NCI-H2227 treated with DMSO at 0.1 percent for 48 hours (cell line): Measurements from ENCODE around the gene ZNF205.
"Not testable (repeated sequence)": the region's sequence is repeated elsewhere in the genome, so short reads cannot be mapped to it uniquely, and the experiment has no call there.

Experiments
- DNase-seq: peaks from one replicate; lab custom pipeline; 2025; lab: John Stamatoyannopoulos, UW

Gene ZNF205

DNA sequence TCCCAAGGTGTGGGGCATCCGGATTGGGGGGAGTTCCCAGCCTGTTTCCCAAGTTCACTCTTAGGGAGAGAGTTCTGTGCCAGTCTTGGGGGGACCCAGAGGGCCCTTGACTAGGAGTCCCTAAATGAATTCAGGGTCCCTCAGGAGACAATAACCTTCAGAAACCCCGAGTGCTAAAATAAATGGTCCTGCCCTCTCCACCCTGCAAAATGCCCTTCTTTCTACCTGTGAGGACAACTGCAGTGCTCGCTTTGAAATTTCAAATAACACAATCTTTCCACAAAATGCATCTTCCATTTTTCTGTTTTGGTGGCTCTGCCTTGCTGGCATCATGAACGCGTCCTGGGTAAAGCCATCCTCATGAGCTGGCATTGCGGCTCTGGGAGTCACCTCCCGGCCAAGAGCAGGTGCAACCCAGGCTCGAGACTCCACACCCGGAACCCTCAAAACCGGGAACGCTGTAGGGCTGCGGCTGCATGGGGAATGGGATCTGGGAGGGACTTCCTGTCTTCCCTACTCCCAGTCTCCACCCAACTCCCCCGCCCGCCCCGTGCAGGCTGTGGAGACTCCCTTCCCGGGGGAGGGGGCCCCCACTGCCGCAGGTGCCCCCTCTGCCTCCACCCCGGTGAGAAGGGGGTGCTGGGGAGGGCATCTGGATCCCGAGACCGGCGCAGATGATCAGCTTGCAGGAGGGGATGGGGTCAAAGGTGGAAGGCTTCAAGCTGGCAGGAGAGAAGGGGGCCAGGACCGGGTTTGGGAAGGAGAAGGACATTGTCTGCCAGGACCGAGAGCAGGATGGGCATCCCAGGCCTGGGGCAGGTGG, at the start of gene ZNF205:
Gene ZNF205 (plus strand): TSS at position 529 of the 823 bp plus-strand sequence. CDS start 845 bp downstream, outside the sequence.
- peak; percentile 60 for DNase-seq

DNA sequence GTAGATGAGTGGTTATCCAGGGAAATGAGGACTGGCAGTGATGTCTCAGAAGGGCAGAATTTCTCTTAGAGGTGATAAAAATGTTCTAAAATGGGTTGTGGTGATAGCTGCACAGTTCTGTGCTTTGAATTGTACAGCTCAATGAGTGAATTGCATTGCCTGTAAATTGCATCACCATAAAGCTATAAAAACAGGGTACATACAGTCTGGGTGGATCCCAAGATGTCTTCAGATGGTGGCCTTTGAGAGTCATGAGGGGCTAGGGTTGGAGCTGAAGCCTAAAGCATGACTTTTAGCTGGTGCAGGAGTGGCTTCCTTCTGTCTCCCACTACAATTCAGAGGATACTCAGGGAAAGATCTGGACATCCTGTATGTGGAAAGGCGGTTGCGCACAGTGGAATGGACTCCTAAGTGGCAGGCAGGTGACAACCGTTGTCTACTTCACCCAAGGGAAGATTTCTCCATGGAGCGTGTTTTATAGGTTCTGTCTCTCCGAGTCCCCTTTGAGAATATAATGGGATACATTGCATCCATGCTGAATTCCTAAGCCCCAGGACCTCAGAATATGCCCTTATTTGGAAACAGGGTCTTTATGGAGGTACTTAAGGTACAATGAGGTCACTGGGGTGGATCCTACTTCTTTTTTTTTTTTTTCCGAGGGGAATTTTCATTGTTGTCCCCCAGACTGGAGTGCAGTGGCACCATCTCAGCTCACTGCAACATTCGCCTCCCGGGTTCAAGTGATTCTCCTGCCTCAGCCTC, 48.6 kb upstream of the ZNF205 start:
- no peak for DNase-seq

DNA sequence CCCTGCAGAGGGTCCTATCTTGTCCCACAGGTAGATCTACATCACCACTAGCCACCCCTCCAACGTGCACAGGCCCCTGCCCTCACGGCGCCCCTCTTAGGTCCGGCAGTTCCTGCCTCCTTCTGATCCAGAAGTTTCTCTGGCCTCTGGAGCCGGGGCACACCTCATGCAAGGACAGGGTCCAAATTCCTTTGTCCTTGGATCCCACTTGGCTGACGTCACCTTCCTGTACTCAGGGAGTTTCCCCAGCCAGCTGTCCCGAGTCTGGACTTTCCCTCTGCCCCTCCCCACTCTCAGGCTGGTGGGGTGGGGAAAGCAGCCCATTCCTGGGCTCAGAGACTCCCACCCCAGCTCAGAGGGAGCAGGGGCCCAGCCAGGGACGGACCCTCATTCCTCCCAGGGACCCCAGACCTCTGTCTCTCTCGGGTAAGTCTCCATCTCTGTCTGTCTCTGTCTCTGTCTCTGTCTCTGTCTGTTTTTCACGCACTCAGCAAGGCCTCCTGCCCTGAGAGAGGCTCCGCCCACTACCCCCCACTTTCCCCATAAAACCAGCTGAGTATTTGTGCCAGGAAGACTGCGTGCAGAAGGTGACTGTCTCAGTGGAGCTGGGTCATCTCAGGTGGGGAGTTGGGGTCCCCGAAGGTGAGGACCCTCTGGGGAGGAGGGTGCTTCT, 47.2 kb upstream of the ZNF205 start, which contains the start of gene IL32:
Gene IL32 (plus strand): TSS at position 572 of the 673 bp plus-strand sequence. CDS start 172 bp downstream, outside the sequence.
- DNase-seq: no peak

DNA sequence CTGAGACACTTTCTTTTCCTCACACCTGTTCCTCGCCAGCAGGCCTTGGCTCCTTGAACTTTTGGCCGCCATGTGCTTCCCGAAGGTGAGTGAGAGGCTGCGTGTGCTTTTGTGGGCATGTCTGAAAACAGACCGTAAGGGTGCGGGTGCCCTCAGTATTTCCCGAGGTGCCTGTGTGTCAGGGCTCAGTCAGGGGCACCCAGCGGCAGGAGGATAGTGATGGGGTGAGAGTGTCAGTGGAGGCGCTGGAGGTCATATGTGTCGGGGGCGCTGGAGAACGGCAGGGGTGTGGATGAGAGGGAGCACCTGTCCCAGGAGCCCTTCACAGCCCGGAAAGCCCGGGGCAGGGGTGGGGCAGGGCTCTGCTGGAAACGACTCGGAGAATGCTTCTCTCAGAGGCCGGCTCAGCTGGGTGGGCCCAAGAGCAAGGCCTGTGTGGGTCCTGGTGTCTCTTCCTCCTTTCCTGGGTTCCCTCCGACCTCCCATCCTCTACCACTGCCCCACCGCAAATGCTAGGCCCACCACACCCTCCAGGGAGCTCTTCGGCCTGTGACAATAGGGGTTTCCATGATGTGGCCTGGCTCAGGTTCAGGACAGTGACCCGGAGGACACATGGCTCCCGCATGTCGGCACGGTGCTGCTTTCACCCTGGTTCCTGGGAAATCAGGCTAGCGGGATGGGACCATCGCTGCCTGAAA, 46.5 kb upstream of the ZNF205 start:
- no peak for DNase-seq

DNA sequence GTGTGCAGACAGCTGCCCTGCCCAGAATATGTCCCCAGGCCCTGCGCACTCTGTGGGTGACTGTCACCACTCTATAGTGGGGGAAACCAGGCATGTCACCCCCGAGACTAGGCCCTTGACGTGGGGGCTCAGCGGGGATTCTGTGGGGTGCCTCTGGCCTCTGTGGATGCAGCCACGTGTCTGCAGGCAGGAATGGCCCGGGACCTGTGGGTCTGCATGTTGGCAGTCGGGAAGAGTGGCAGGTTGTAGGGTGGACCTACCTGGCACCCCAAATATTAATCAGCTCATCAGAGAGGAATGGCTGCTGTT, 46.0 kb upstream of the ZNF205 start:
- no peak for DNase-seq

DNA sequence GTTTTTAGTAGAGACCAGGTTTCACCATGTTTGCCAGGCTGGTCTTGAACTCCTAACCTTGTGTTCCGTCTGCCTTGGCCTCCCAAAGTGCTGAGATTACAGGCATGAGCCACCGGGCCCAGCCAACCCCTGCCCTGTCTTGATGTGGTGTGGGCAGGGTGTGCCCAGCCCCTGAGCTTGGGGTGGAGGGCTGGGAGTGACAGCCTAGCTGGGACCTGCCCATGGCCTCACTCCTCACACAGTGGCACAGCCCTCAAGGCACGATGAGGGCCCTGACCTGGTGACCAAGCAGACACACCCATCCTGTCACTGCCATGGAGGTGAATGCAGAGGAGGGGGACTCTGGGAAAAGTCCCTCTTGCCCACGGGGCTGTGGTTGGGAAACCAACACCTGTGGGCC, 43.9 kb upstream of the ZNF205 start:
- DNase-seq: no peak

DNA sequence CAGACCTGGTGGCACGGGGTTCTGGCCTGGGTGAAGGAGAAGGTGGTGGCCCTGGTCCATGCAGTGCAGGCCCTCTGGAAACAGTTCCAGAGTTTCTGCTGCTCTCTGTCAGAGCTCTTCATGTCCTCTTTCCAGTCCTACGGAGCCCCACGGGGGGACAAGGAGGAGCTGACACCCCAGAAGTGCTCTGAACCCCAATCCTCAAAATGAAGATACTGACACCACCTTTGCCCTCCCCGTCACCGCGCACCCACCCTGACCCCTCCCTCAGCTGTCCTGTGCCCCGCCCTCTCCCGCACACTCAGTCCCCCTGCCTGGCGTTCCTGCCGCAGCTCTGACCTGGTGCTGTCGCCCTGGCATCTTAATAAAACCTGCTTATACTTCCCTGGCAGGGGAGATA, 43.2 kb upstream of the ZNF205 start:
- DNase-seq: not testable (repeated sequence)

DNA sequence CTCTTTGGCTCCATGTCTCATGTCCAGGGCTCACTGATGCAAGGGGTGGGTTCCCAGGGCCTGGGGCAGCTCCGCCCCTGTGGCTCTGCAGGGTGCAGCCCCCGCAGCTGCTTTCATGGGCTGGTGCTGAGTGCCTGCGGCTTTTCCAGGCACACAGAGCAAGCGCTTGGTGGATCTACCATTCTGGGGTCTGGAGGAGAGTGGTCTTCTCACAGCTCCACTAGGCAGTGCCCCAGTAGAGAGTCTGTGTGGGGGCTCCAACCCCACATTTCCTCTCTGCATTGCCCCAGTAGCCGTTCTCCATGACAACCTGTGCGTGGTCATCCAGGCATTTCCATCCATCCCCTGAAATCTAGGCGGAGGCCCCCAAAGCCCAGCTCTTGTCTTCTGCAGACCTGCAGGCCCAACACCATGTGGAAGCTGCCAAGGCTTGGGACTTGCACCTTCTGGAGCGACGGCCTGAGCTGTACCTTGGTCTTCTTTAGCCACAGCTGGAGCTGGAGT, 41.7 kb upstream of the ZNF205 start:
- no peak for DNase-seq

DNA sequence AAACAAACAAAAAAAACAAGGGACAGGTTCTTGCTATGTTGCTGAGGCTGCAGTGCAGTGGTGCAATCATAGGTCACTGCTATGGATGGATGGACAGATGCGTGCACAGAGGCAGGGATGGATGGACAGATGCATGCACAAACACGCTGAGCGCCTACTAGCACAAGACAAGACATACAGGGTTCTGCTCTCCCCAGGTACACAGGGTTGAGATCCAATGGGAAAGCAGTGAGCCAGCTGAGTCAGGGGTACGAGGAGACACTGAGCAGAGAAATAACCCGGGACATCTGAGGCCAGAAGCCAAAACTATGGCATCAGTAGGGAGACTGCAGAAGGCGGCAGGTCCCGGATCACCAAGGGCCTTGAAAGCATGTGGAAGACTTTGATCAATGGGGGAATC, 40.7 kb upstream of the ZNF205 start:
- no peak for DNase-seq

DNA sequence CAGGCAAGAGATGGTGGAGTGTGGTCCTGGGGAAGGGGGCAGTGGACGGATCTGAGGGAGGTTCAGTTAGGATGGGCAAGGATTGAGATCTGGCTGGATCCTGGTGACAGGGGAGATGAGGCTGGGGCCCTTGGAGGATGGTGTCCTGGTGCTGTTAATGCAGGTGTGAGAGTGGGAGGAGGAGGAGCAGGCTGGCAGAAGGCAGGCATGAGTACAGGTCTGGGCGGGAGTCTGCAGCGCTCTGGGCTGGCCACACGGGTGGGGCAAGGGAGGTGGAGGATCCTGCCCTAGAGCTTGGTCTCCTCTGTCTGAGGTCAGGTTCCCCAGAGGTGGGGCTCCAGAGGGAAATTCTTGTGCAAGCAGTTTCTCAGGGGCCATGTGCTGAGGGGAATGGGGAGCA, 40.2 kb upstream of the ZNF205 start:
- DNase-seq: not testable (repeated sequence)

DNA sequence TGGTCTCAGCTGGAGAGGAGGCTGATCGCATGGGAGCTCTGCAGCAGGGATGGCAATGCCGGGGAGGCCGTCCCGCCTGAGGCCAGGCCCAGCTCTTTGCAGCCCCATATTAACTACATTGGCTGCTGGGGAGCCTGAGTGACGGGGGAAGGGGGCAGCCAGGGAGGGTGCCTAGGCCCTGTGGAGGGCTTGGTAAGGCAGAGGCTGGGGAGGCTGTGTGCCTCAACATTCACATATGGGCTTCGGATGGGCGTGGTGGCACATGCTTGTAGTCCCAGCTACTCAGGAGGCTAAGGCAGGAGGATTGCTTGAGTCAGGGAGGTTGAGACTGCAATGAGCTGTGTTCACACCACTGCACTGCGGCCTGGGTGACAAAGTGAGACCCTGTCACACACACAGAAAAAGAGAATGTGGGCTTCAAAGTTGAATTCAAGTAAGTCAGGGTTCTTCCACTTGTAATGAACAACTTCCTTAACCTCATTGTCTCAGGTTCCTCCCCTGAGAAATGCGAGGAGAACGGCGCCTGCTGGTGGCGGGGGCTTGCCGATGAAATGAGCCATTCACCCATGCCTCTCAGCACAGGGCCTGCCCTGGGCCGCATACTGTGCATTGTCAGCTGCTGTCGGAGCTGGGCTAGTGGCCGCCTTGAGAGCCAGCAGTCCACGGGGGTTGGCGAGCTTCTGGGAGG, 39.7 kb upstream of the ZNF205 start:
- DNase-seq: not testable (repeated sequence)

DNA sequence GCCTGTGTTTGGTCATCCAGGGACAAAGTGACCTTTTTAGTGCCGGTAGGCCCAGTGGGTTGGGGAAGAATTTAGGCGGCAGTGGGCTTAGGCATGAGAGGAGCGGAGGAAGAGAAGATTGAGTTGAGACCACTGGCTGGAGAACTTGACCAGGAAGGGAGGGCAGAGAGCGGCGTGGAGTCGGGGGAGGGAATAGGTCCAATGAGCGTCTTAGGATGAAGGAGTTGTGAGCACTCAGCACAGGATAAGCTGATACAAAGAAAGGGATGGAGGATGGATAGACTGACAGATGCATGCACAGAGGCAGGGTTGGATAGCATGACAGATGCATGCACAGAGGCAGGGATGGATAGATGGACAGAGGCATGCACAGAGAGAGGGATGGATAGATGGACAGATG, 38.9 kb upstream of the ZNF205 start:
- DNase-seq: no peak

DNA sequence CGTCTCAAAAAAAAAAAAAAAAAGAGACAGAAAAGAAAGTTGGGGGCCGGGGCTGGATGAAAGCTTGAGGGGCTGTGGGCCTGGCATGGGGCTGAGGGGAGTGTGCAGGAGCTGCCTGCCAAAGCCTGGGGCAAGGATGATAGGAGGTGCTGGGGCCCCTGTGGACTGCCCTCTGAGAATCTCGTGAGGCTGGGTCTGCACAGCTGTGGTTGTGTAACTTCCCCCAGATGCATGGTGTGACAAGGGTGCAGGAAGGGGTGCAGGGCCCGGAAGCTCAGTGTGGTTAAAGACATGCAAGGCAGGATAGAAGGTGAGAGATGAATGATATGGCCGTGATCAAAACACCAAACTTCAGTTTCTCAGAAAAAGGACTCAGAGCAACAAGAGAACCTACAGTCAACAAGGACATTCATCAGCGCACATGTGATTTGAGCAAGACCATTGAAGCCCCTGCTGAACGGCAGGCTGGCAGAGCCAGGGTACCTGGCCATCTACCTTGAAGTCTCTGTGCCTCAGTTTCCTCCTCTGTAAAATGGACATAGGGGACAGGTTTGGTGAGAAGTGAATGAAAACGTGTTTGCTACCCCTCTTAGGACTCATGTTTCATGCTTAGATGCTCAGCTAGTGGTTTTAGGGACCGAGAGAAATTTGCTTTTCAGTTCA, 37.4 kb upstream of the ZNF205 start:
- DNase-seq: no peak

DNA sequence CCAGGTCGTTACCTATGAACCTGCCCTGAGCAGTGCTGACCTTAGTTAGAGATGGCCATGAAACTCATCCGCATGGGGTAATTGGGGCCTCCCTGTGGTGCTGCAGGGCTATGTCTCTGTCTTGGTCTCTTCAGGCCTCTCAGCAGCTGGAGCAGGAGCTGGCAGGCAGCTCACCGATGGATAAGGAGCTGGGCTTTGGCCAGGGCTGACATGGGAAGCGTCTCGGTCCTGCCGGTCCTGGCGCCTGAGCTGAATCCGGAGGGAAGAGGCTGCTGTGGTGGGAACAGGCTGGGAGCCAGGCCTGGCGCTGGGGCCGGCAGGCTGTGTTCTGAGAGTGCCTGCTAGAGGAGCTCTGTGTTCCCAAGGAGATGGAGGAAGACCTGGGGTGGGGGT, 36.9 kb upstream of the ZNF205 start:
- no peak for DNase-seq

DNA sequence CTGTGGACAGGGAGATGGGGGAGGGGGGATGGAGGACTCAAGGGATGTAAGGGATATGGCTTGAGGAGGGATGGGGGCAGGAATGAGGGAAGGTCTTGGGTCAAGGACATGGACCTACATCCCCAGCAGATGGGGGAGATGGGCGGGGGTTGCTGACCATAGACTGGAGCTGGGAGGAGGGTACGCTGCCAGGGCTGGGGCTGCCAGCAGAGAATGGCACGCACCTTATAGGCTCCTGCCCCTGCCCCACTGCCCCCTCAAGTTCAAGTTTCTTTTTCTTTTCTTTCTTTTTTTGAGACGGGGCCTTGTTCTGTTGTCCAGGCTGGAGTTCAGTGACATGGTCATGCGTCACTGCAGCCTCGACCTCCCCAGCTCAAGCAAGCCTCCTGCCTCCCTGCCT, 36.4 kb upstream of the ZNF205 start:
- not testable (repeated sequence) for DNase-seq

DNA sequence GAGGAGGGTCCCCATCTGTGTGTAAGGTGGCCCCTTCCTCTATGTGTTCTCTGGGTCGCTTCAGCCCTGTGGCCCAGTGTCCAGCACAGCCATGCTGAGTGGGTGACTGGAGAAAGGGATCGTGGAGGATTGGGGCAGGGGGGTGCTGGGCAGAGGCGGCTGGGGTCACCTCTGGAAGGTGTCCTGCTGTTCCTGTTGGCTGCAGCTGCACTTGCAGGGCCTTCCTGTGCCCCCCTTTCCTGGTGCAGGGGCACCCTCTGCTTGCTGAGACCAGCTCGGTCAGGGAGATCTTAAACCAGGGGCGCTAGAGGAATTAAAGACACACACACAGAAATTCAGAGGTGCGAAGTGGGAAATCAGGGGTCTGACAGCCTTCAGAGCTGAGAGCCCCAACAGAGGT, 35.8 kb upstream of the ZNF205 start:
- DNase-seq: no peak

DNA sequence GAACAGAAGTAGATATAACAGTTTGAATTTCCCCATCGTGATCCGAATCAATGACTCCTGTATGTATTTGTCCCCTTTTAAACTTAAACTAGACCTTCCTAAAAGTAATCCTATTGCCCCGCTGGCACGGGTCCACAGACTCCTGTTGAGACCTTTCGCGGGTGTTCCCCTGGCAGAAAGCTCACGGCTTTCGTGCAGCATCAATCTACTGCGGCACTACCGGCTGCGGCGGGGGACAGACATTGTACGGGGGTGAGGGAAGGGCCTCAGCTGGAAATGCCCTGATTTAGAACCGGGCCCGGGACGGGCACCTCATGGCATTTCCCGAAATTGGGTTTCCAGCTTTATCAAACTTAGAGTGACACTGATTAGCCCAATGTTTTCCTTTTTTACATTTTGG, 32.4 kb upstream of the ZNF205 start:
- no peak for DNase-seq

DNA sequence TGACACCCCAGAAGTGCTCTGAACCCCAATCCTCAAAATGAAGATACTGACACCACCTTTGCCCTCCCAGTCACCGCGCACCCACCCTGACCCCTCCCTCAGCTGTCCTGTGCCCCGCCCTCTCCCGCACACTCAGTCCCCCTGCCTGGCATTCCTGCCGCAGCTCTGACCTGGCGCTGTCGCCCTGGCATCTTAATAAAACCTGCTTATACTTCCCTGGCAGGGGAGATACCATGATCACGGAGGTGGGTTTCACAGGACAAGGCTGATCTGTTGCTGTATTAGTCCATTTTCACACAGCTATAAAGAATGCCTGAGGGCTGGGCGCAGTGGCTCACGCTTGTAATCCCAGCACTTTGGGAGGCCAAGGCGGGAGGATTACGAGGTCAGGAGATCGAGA, 30.4 kb upstream of the ZNF205 start:
- not testable (repeated sequence) for DNase-seq

DNA sequence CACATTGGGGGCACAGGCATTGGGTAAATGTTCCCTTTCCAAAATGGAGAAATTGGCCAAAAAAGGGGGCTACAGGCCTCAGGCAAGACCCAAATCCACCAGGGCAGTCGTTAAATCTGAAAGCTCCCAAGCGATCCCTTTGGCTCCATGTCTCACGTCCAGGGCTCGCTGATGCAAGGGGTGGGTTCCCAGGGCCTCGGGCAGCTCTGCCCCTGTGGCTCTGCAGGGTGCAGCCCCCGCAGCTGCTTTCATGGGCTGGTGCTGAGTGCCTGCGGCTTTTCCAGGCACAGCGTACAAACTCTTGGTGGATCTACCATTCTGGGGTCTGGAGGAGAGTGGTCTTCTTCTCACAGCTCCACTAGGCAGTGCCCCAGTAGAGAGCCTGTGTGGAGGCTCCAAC, 29.0 kb upstream of the ZNF205 start:
- DNase-seq: not testable (repeated sequence)

DNA sequence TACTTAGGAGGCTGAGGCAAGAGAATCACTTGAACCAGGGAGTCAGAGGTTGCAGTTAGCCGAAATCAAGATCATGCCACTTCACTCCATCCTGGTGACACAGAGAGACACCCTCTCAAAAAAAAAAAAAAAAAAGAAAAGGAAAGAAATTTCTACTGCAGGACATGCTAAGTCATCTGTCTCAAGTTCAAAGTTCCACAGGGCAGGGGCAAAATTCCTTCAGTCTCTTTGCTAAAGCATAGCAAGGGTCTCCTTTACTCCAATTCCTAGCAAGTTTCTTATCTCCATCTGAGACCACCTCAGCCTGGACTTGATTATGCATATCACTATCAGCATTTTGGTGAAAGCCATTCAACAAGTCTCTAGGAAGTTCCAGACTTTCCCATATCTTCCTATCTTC, 27.9 kb upstream of the ZNF205 start:
- no peak for DNase-seq
